ENCODE data around the gene PTRH1.
"Not testable (repeated sequence)": the region's sequence is repeated elsewhere in the genome, so short reads cannot be mapped to it uniquely, and the experiment has no call there.

PTRH1 gene

GRCh38 chr9:127715470-127716337 is at the start of gene PTRH1, which contains the start of gene TTC16:
Gene PTRH1 (minus strand): TSS chr9:127715663. CDS start chr9:127715639, 24 bp downstream.
Gene TTC16 (plus strand): TSS chr9:127716079. CDS start chr9:127716146, 67 bp downstream.
- DNase-seq (ENCODE audit: low spot score) = peak; percentile 98

GRCh38 chr9:127763918-127764384 is 48.5 kb upstream of the PTRH1 start:
- no peak for DNase-seq (ENCODE audit: low spot score)

GRCh38 chr9:127762111-127762676 is 46.7 kb upstream of the PTRH1 start:
- DNase-seq (ENCODE audit: low spot score) = no peak

GRCh38 chr9:127761491-127761956 is 46.1 kb upstream of the PTRH1 start:
- no peak for DNase-seq (ENCODE audit: low spot score)

- no peak for DNase-seq (ENCODE audit: low spot score)
Observed at GRCh38 chr9:127761061-127761460, 45.6 kb upstream of the PTRH1 start.

GRCh38 chr9:127758843-127759242 is 43.4 kb upstream of the PTRH1 start:
- DNase-seq (ENCODE audit: low spot score) = no peak

GRCh38 chr9:127756776-127757175 is 41.3 kb upstream of the PTRH1 start:
- not testable (repeated sequence) for DNase-seq (ENCODE audit: low spot score)

- DNase-seq (ENCODE audit: low spot score) = no peak
Observed at GRCh38 chr9:127756233-127756632, 40.8 kb upstream of the PTRH1 start.

GRCh38 chr9:127755061-127756060 is 39.9 kb upstream of the PTRH1 start:
- peak; percentile 78 for DNase-seq (ENCODE audit: low spot score)

- peak; percentile 93 for DNase-seq (ENCODE audit: low spot score)
Observed at GRCh38 chr9:127754099-127755060, 38.9 kb upstream of the PTRH1 start.

GRCh38 chr9:127753622-127754021 is 38.2 kb upstream of the PTRH1 start:
- DNase-seq (ENCODE audit: low spot score) = no peak

- no peak for DNase-seq (ENCODE audit: low spot score)
Observed at GRCh38 chr9:127753148-127753547, 37.7 kb upstream of the PTRH1 start.

GRCh38 chr9:127751269-127752054 is 36.0 kb upstream of the PTRH1 start:
- no peak for DNase-seq (ENCODE audit: low spot score)

- no peak for DNase-seq (ENCODE audit: low spot score)
Observed at GRCh38 chr9:127749090-127749787, 33.8 kb upstream of the PTRH1 start.

- DNase-seq (ENCODE audit: low spot score) = no peak
Observed at GRCh38 chr9:127746959-127747569, 31.6 kb upstream of the PTRH1 start.

- no peak for DNase-seq (ENCODE audit: low spot score)
Observed at GRCh38 chr9:127744398-127745110, 29.1 kb upstream of the PTRH1 start.

GRCh38 chr9:127742435-127743088 is 27.1 kb upstream of the PTRH1 start:
- DNase-seq (ENCODE audit: low spot score) = peak; percentile 66
